NCI-H2107 treated with DMSO at 0.1 percent for 48 hours (cell line): Measurements from ENCODE around the gene TUFM.
"Not testable (repeated sequence)": the region's sequence is repeated elsewhere in the genome, so short reads cannot be mapped to it uniquely, and the experiment has no call there.

ENCODE experiments used
- DNase-seq: peaks from one replicate; lab custom pipeline; 2025; ENCODE audit not compliant: unreplicated experiment; lab: John Stamatoyannopoulos, UW

The TUFM gene

GRCh38 chr16:28875134-28876018 is 29.2 kb upstream of the TUFM start:
- DNase-seq, result no peak

- no peak for DNase-seq
These were observed 28.3 kb upstream of the TUFM start for GRCh38 chr16:28874406-28874805.

- DNase-seq, result no peak
These were observed 27.5 kb upstream of the TUFM start for GRCh38 chr16:28873543-28874201.

GRCh38 chr16:28872952-28873351 is 26.8 kb upstream of the TUFM start:
- DNase-seq, result no peak

- no peak for DNase-seq
These were observed 23.1 kb upstream of the TUFM start for GRCh38 chr16:28869201-28869600.

- DNase-seq, result not testable (repeated sequence)
These were observed 21.5 kb upstream of the TUFM start for GRCh38 chr16:28867646-28868045.

- no peak for DNase-seq
These were observed 21.1 kb upstream of the TUFM start for GRCh38 chr16:28867241-28867640.

- DNase-seq, result no peak
These were observed 20.3 kb upstream of the TUFM start for GRCh38 chr16:28866454-28866804.

- DNase-seq, result no peak
These were observed 19.7 kb upstream of the TUFM start for GRCh38 chr16:28865722-28866453.

- no peak for DNase-seq
These were observed 19.0 kb upstream of the TUFM start for GRCh38 chr16:28865001-28865688.

GRCh38 chr16:28863929-28864793 is 18.0 kb upstream of the TUFM start:
- no peak for DNase-seq

- no peak for DNase-seq
These were observed 13.2 kb upstream of the TUFM start for GRCh38 chr16:28859326-28859725.

- DNase-seq, result no peak
These were observed 12.3 kb upstream of the TUFM start for GRCh38 chr16:28858421-28858820.

- DNase-seq, result no peak
These were observed 755 bp upstream of the TUFM start for GRCh38 chr16:28846933-28847273.

- DNase-seq, result no peak
These were observed 428 bp downstream of the TUFM start for GRCh38 chr16:28845761-28846079.

GRCh38 chr16:28845293-28845692 is 855 bp downstream of the TUFM start:
- peak; percentile 3 for DNase-seq

GRCh38 chr16:28844226-28844885 is 1.8 kb downstream of the TUFM start:
- no peak for DNase-seq

GRCh38 chr16:28843766-28844165 is 2.4 kb downstream of the TUFM start:
- no peak for DNase-seq

GRCh38 chr16:28842696-28843095 is 3.5 kb downstream of the TUFM start:
- DNase-seq, result no peak

GRCh38 chr16:28839899-28840298 is 6.2 kb downstream of the TUFM start:
- no peak for DNase-seq
